Measurements from ENCODE around the gene BRAF. TPM values are rescaled to one million over a fixed set of nuclear protein-coding genes. Genes with fewer than 3 reads are reported as not detected.

The BRAF gene
- total and polyA plus RNA-seq, 2 donors (not counting 3 experiments of a cell fraction or from before 2014, with no cell fraction given), result 6.6 to 26.2 TPM

DNA sequence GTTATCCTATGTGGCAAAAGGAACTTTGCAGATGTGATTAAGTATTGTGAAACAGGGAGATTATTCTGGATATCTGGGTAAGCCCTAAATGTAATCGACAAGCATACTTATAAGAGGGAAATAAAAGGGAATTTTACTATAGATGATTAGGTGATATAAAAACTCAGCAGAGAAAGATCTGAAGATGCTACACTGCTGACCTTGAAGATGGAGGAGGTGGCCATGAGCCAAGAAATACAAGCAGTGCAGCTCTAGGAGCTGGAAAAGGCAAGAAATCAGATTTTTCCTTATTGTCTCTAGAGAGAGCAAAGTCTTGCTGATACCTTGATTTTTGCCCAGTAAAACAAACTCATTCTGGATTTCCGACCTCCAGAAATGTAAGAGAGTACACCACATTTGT is 67.7 kb downstream of the BRAF start:
- CTCF ChIA-PET, result no interaction called here
- POLR2A ChIA-PET, result no interaction called here

More for the DNA sequence above, 67.7 kb downstream of the BRAF start:
- no peaks in the 10 kb centered on the region for H3K9me1 ChIP-seq (replicated peaks; ENCODE audit: control insufficient read depth, extremely low read depth, insufficient read depth, low read length)
- no peak overlapping the region for H3K9ac ChIP-seq (replicated peaks; ENCODE audit: extremely low read depth, insufficient read depth, low read length)
- intact Hi-C loops (cut with micrococcal nuclease), result no loop called here
- TF ChIP-seq MYC (IDR thresholded peaks at IDR 0.05; ENCODE audit: low read depth, low read length), result no peak
- TF ChIP-seq, protein P1, sequence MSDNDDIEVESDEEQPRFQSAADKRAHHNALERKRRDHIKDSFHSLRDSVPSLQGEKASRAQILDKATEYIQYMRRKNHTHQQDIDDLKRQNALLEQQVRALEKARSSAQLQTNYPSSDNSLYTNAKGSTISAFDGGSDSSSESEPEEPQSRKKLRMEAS (IDR thresholded peaks at IDR 0.05; ENCODE audit: insufficient read depth, insufficient read length), result no peak
- TF ChIP-seq POLR2A (IDR thresholded peaks at IDR 0.05; ENCODE audit: low read depth, low read length), result no peak
- TF ChIP-seq GATA2 (IDR thresholded peaks at IDR 0.05; ENCODE audit: insufficient read depth, insufficient read length, low read depth, low read length), result no peak
- no peak for TF ChIP-seq FOS (IDR thresholded peaks at IDR 0.05; ENCODE audit: borderline replicate concordance, insufficient read depth, low read length)
- TF ChIP-seq POLR2AphosphoS5 (IDR thresholded peaks at IDR 0.05; ENCODE audit: insufficient read depth, low read depth, low read length), result no peak
- TF ChIP-seq EZH2 (IDR thresholded peaks at IDR 0.05; ENCODE audit: borderline replicate concordance, low read depth, low read length, severe bottlenecking), result no peak
- TF ChIP-seq, protein P2, sequence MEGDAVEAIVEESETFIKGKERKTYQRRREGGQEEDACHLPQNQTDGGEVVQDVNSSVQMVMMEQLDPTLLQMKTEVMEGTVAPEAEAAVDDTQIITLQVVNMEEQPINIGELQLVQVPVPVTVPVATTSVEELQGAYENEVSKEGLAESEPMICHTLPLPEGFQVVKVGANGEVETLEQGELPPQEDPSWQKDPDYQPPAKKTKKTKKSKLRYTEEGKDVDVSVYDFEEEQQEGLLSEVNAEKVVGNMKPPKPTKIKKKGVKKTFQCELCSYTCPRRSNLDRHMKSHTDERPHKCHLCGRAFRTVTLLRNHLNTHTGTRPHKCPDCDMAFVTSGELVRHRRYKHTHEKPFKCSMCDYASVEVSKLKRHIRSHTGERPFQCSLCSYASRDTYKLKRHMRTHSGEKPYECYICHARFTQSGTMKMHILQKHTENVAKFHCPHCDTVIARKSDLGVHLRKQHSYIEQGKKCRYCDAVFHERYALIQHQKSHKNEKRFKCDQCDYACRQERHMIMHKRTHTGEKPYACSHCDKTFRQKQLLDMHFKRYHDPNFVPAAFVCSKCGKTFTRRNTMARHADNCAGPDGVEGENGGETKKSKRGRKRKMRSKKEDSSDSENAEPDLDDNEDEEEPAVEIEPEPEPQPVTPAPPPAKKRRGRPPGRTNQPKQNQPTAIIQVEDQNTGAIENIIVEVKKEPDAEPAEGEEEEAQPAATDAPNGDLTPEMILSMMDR (IDR thresholded peaks at IDR 0.05; ENCODE audit: extremely low read depth in 1 of 2, insufficient read depth in 1 of 2, low read depth in 1 of 2, low read length in 2 of 2), result no peak
- no peak for TF ChIP-seq JUN (IDR thresholded peaks at IDR 0.05; ENCODE audit: borderline replicate concordance, insufficient read depth, insufficient read length, low read depth)
- no peak overlapping the region for H3K4me3 ChIP-seq (replicated peaks in 1 of 3; ENCODE audit: insufficient read depth in 1 of 3, low read depth in 1 of 3, low read length in 3 of 3)
- H3K36me3 ChIP-seq (ENCODE audit: control insufficient read depth in 2 of 2, extremely low read depth in 1 of 2, insufficient read depth in 2 of 2, low read length in 2 of 2), result no peaks in the 10 kb centered on the region
- FAIRE-seq (no peak), DNase-seq (ENCODE audit: low read depth, low spot score) (no peak)
- no peak overlapping the region for H3K27ac ChIP-seq (ENCODE audit: insufficient read depth, low read depth, low read length)
- no peak overlapping the region for H2AFZ ChIP-seq (ENCODE audit: low read depth, low read length)
- no peaks in the 10 kb centered on the region for H3K4me1 ChIP-seq (ENCODE audit: control insufficient read depth, extremely low read depth, insufficient read depth, low read length)
- no peaks in the 10 kb centered on the region for H3K27me3 ChIP-seq (ENCODE audit: control insufficient read depth in 2 of 2, insufficient read depth in 2 of 2, low read length in 2 of 2)
- no peaks in the 10 kb centered on the region for H3K9me3 ChIP-seq (replicated peaks; ENCODE audit: control insufficient read depth, insufficient read depth, low read length)
- peaks cover 44% of the 10 kb centered on the region for H3K79me2 ChIP-seq (ENCODE audit: control insufficient read depth, insufficient read depth, low read length)
- no peak overlapping the region for H3K4me2 ChIP-seq (ENCODE audit: insufficient read depth, low read length)
- H4K20me1 ChIP-seq (replicated peaks; ENCODE audit: control insufficient read depth, extremely low read depth, insufficient read depth, low read length), result peaks cover 7% of the 10 kb centered on the region
- BruUV-seq (replicated peaks), result no TSS peak
- dilution Hi-C loops (cut with MboI; ENCODE audit: extremely low pct_ligation_motif_present, low sequenced_read_pairs), result no loop called here

Measured in endothelial cell of umbilical vein (primary cell).